Large intestine (tissue), 3 donors: Measurements from ENCODE around the gene SLC7A6. TPM values are rescaled to one million over a fixed set of nuclear protein-coding genes. Genes with fewer than 3 reads are reported as not detected.

Source experiments
- DNase-seq, 2 donors: peaks; one replicate each; pipeline versions ENCODE4 v3.0.0 to v3.0.0-alpha.2; 2013
- H3K27ac ChIP-seq: one replicate; pipeline ENCODE4 v1.5.1; 2013; ENCODE audit warnings: low read length
- H3K27me3 ChIP-seq: 2 replicates; pipeline ENCODE4 v1.6.1; 2013; ENCODE audit warnings: low read length; ENCODE audit not compliant: control insufficient read depth, insufficient read depth
- H3K36me3 ChIP-seq: 2 replicates; pipeline ENCODE4 v1.6.1; 2013; ENCODE audit warnings: low read length; ENCODE audit not compliant: control insufficient read depth, insufficient read depth
- H3K4me1 ChIP-seq: one replicate; pipeline ENCODE4 v1.6.1; 2013; ENCODE audit warnings: low read length; ENCODE audit not compliant: control insufficient read depth, insufficient read depth
- H3K4me3 ChIP-seq: one replicate; pipeline ENCODE4 v1.5.1; 2013; ENCODE audit warnings: low read length
- H3K9me3 ChIP-seq: one replicate; pipeline ENCODE4 v1.6.1; 2013; ENCODE audit warnings: mild to moderate bottlenecking, low read depth, low read length, moderate library complexity; ENCODE audit not compliant: control insufficient read depth
- WGBS: methylation state at CpG from one replicate; pipeline ENCODE4 v1.1.5; 2013; ENCODE audit warnings: low lambda C conversion rate; ENCODE audit not compliant: insufficient coverage; 5-methylcytosine and 5-hydroxymethylcytosine counted together
- polyA plus RNA-seq: library from polyadenylated mRNA; unstranded; fragments of 120-200 nt; gene quantifications from one replicate; pipeline ENCODE4 v1.2.1, GENCODE V29; 2013

SLC7A6 gene
- polyA plus RNA-seq, 1 donor, result 11.6 TPM

GRCh38 chr16:68328151-68328859 is 64.0 kb downstream of the SLC7A6 start:
- DNase-seq, result peak; percentile 85 to 94
- Histone ChIP-seq H3K4me3 (no peak overlapping the region), H3K9me3 (no peaks in the 10 kb centered on the region), H3K27me3 (no peaks in the 10 kb centered on the region), H3K27ac (peak overlapping the region; percentile 88), H3K36me3 (peaks cover 25% of the 10 kb centered on the region), H3K4me1 (peaks cover 52% of the 10 kb centered on the region)
- no CpG with 5 or more reads among the region's 13 CpGs for WGBS

- H3K27me3 ChIP-seq, result no peaks in the 10 kb centered on the region
- no CpG with 5 or more reads among the region's 3 CpGs for WGBS
- H3K36me3 ChIP-seq, result peaks cover 23% of the 10 kb centered on the region
- peaks cover 56% of the 10 kb centered on the region for H3K4me1 ChIP-seq
- peak overlapping the region; percentile 88 for H3K27ac ChIP-seq
- H3K4me3 ChIP-seq, result no peak overlapping the region
- DNase-seq, result peak; percentile 82 to 90
- H3K9me3 ChIP-seq, result no peaks in the 10 kb centered on the region
Measured at GRCh38 chr16:68328860-68329390, 64.6 kb downstream of the SLC7A6 start.

- Histone ChIP-seq H3K27ac (peak overlapping the region; percentile 90), H3K4me3 (no peak overlapping the region), H3K9me3 (no peaks in the 10 kb centered on the region), H3K4me1 (peaks cover 61% of the 10 kb centered on the region), H3K27me3 (no peaks in the 10 kb centered on the region), H3K36me3 (peaks cover 7% of the 10 kb centered on the region)
- DNase-seq, result peak in 1 of 2 donors; percentile 26
- no CpG with 5 or more reads among the region's 4 CpGs for WGBS
Measured at GRCh38 chr16:68331879-68332410, 67.6 kb downstream of the SLC7A6 start.

GRCh38 chr16:68332411-68333121 is 68.2 kb downstream of the SLC7A6 start:
- Histone ChIP-seq H3K36me3 (peaks cover 12% of the 10 kb centered on the region), H3K4me1 (peaks cover 57% of the 10 kb centered on the region), H3K9me3 (no peaks in the 10 kb centered on the region), H3K4me3 (no peak overlapping the region), H3K27ac (peak overlapping the region; percentile 90), H3K27me3 (no peaks in the 10 kb centered on the region)
- WGBS, result 33% methylated on average over 1 of the region's 7 CpGs
- peak; percentile 44 to 75 for DNase-seq

- Histone ChIP-seq H3K27me3 (no peaks in the 10 kb centered on the region), H3K36me3 (peaks cover 38% of the 10 kb centered on the region), H3K4me3 (no peak overlapping the region), H3K27ac (no peak overlapping the region), H3K4me1 (peaks cover 36% of the 10 kb centered on the region), H3K9me3 (no peaks in the 10 kb centered on the region)
- no peak for DNase-seq
- WGBS, result no CpG with 5 or more reads among the region's 5 CpGs
Measured at GRCh38 chr16:68335175-68335574, 70.8 kb downstream of the SLC7A6 start.

- H3K9me3 ChIP-seq, result no peaks in the 10 kb centered on the region
- peaks cover 68% of the 10 kb centered on the region for H3K36me3 ChIP-seq
- peaks cover 9% of the 10 kb centered on the region for H3K4me1 ChIP-seq
- H3K4me3 ChIP-seq, result no peak overlapping the region
- WGBS, result no CpG with 5 or more reads among the region's 16 CpGs
- no peaks in the 10 kb centered on the region for H3K27me3 ChIP-seq
- no peak overlapping the region for H3K27ac ChIP-seq
- DNase-seq, result no peak
Measured at GRCh38 chr16:68338326-68339119, 74.2 kb downstream of the SLC7A6 start.

- no CpG with 5 or more reads among the region's 13 CpGs for WGBS
- Histone ChIP-seq H3K27ac (no peak overlapping the region), H3K9me3 (no peaks in the 10 kb centered on the region), H3K4me3 (no peak overlapping the region), H3K4me1 (peaks cover 4% of the 10 kb centered on the region), H3K27me3 (no peaks in the 10 kb centered on the region), H3K36me3 (peaks cover 73% of the 10 kb centered on the region)
- no peak for DNase-seq
Measured at GRCh38 chr16:68339214-68339613, 74.9 kb downstream of the SLC7A6 start.

- no CpG with 5 or more reads among the region's 7 CpGs for WGBS
- no peak overlapping the region for H3K27ac ChIP-seq
- H3K9me3 ChIP-seq, result no peaks in the 10 kb centered on the region
- DNase-seq, result no peak
- H3K4me3 ChIP-seq, result no peak overlapping the region
- H3K27me3 ChIP-seq, result no peaks in the 10 kb centered on the region
- no peaks in the 10 kb centered on the region for H3K4me1 ChIP-seq
- H3K36me3 ChIP-seq, result peaks cover 88% of the 10 kb centered on the region
Measured at GRCh38 chr16:68342620-68343019, 78.3 kb downstream of the SLC7A6 start.

- Histone ChIP-seq H3K27me3 (no peaks in the 10 kb centered on the region), H3K36me3 (peaks cover 88% of the 10 kb centered on the region), H3K9me3 (no peaks in the 10 kb centered on the region), H3K4me1 (no peaks in the 10 kb centered on the region), H3K4me3 (no peak overlapping the region), H3K27ac (no peak overlapping the region)
- no peak for DNase-seq
- WGBS, result no CpG with 5 or more reads among the region's 7 CpGs
Measured at GRCh38 chr16:68343137-68343536, 78.8 kb downstream of the SLC7A6 start.

- no peaks in the 10 kb centered on the region for H3K4me1 ChIP-seq
- WGBS, result no CpG with 5 or more reads among the region's 11 CpGs
- no peak for DNase-seq
- H3K27ac ChIP-seq, result no peak overlapping the region
- H3K4me3 ChIP-seq, result no peak overlapping the region
- no peaks in the 10 kb centered on the region for H3K27me3 ChIP-seq
- H3K36me3 ChIP-seq, result peaks cover 87% of the 10 kb centered on the region
- H3K9me3 ChIP-seq, result no peaks in the 10 kb centered on the region
Measured at GRCh38 chr16:68344252-68344651, 79.9 kb downstream of the SLC7A6 start.
